GM13977 (cell line): Measurements from ENCODE around the gene ACP3.

Source experiments
- DNase-seq: peaks from one replicate; pipeline ENCODE4 v3.0.0; 2012; ENCODE audit warnings: low spot score
- in situ Hi-C: fragments of 300-500 bp; cut with MboI; formaldehyde crosslinking; loops from one replicate; pipeline ENCODE4 v1.12.0; 2022; ENCODE audit warnings: low sequenced_read_pairs, low pct_unique_long_range_greater_than_20kb, mixed read lengths, inconsistent platforms; ENCODE audit not compliant: unreplicated experiment
- TF ChIP-seq, protein P1 (sequence below): IDR thresholded peaks from 2 replicates; pipeline ENCODE4 v1.5.1; 2012; ENCODE audit warnings: mild to moderate bottlenecking, control low read depth; ENCODE audit not compliant: insufficient read depth; ENCODE audit errors: extremely low read depth, missing control alignments

ACP3 gene

DNA sequence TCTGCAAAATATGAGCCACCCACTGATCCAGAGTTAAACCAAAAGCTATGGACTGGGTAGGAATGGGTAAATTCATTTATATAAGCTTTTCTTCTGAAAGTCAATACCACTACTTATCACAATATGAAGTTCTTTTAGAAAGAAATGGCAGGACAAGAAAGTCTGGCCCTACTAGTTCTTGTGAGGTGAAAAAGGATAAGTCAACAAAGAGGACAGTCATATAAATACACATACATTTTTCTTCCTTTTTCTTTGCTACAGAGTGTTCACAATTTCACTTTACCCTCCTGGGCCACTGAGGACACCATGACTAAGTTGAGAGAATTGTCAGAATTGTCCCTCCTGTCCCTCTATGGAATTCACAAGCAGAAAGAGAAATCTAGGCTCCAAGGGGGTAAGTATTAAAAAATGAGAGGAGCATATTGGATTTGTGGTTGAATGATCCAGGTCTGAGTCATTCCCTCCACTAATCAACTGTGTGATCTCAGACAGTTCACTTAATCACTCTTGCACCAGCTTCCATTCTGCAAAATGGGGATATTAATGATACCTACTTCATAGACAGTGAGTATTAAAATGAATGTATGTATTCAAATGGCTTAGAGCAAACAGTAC, 27.6 kb downstream of the ACP3 start:
- in situ Hi-C loops: loop anchor here (5.0 to 10.0 kb wide), 2 partner anchors 58 to 90 kb away; no protein-coding TSS in a partner anchor
- TF ChIP-seq, protein P1, sequence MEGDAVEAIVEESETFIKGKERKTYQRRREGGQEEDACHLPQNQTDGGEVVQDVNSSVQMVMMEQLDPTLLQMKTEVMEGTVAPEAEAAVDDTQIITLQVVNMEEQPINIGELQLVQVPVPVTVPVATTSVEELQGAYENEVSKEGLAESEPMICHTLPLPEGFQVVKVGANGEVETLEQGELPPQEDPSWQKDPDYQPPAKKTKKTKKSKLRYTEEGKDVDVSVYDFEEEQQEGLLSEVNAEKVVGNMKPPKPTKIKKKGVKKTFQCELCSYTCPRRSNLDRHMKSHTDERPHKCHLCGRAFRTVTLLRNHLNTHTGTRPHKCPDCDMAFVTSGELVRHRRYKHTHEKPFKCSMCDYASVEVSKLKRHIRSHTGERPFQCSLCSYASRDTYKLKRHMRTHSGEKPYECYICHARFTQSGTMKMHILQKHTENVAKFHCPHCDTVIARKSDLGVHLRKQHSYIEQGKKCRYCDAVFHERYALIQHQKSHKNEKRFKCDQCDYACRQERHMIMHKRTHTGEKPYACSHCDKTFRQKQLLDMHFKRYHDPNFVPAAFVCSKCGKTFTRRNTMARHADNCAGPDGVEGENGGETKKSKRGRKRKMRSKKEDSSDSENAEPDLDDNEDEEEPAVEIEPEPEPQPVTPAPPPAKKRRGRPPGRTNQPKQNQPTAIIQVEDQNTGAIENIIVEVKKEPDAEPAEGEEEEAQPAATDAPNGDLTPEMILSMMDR: no peak
- no peak for DNase-seq

DNA sequence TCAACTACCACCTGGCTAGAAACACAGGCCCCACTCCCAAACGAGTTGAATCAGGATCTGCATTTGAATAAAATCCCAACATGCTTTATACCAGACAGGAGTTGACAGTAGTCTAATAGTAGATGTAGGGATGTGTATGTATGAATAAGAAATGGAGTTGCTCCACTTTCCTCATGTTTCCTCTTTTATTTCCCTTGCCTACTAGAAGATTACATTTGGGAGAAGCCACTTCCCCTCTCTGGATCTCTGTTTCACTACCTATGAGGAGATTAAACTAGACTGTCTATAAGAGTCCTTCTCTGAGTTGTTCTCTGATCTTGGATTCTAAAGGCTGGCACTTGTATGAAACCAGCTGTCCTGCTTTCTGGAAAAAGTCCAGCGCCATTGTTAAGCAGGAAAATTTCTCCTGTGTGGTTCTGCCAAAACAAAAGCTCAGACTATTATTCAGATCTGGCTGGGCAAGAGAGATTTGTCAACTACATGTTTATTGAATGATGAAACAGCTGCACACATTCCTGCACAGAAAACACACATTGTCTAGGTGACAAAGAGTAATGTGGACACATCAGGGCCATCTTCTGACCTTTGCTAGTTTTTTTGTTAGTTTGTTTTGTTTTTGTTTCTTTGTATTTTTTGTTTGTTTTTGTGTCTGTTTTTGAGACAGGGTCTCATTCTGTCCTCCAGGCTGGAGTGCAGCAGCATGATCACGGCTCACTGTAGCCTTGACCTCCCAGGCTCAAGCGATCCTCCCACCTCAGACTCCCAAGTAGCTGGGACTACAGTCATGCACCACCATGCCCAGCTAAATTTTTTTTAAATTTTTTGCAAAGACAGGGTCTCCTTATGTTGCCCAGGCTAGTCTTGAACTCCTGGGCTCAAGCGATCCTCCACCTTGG, 29.9 kb downstream of the ACP3 start:
- in situ Hi-C loops: loop anchor here (5.0 to 10.0 kb wide), 2 partner anchors 55 to 92 kb away; no protein-coding TSS in a partner anchor
- TF ChIP-seq, protein P1: no peak
- DNase-seq: no peak

DNA sequence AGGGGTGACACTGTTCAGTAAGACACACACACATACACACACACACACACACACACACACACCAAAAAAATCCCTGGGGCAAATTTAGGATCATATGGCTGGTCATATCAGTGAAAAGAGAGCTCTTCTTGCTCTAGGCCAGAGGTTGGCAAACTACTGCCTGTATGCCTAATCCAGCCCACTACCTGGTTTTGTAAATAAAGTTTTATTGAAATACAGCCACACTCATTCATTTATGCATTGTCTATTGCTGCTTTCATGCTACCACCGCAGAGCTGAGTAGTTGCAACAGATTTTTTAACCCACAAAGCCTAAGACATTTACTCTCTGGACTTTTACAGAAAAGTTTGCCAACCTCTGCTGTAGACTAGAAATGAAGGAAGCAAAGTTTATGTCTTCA, 30.6 kb downstream of the ACP3 start:
- DNase-seq: no peak
- TF ChIP-seq, protein P1: no peak
- in situ Hi-C loops: loop anchor here (5.0 to 10.0 kb wide), 2 partner anchors 54 to 93 kb away; no protein-coding TSS in a partner anchor

DNA sequence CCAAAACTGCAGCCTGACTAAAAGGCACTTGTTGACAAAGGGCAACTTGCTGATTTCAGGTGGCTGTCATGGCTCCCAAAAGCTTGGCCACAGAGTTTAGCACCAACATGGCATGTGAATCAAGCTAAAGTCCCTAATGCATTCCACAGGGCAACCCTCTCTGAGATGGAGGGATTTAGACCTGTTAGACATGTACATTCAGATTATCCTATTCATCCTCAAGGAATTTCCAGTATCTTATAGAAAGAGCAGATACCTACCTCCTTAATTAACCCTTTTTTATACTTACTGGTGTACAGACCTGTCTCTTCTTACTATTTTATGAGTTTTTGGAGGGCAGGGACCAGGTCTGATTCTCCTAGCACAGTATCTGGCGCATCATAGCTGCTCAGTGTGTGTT, 31.3 kb downstream of the ACP3 start:
- TF ChIP-seq, protein P1: no peak
- in situ Hi-C loops: loop anchor here (5.0 to 10.0 kb wide), 2 partner anchors 54 to 94 kb away; no protein-coding TSS in a partner anchor
- DNase-seq: no peak

DNA sequence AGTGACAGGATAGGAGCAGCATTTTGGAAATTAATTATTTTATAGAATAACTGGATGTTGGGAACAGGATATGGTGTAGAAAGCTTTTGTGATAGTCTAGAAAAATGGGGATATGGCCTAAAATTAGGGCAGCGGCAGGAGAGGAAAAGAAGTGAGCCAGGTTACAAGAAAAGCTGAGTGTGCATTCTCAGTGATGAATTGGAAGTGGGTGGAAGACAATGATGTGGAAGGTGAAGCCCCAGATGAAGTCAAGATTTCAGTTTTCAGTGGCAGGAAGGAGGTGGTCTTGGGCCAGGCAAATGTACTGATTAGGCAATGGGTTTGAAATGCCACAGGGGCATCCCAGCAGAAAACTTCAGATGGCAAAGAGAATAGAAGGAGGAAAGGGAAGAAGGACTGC, 33.6 kb downstream of the ACP3 start:
- in situ Hi-C loops: no loop called here

DNA sequence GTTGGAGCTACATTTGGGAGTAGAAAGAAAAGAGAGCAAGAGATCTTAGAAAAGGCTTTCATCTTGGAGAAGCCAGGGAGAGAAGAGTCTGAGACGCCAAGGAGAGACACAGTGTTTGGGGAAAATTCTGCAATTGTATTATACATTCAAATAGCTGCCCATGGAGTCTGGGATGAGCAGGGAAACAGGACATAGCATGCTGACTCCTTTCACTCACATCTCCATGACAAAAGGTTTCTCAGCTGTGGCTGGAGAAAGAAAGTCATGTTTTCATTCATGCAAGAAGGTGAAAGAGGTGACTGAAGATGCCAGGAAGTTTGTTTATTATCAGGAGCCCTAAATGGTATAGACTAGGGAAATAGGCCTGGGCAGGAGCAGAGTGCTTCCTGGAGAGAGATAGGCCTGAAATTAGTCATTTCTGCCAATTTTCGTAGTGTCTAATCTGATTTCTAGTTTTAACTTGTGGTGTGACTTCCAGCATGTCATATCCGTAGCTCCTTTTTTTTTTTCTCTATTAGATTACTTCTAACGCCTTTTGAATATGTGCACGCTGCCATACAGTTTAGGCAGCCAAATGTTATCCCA, 34.1 kb downstream of the ACP3 start:
- TF ChIP-seq, protein P1: no peak
- in situ Hi-C loops: no loop called here
- DNase-seq: no peak

More for the DNA sequence above, 33.6 kb downstream of the ACP3 start:
- TF ChIP-seq, protein P1: no peak
- no peak for DNase-seq
